ENCODE data around the gene ANKK1.

ANKK1 gene

DNA sequence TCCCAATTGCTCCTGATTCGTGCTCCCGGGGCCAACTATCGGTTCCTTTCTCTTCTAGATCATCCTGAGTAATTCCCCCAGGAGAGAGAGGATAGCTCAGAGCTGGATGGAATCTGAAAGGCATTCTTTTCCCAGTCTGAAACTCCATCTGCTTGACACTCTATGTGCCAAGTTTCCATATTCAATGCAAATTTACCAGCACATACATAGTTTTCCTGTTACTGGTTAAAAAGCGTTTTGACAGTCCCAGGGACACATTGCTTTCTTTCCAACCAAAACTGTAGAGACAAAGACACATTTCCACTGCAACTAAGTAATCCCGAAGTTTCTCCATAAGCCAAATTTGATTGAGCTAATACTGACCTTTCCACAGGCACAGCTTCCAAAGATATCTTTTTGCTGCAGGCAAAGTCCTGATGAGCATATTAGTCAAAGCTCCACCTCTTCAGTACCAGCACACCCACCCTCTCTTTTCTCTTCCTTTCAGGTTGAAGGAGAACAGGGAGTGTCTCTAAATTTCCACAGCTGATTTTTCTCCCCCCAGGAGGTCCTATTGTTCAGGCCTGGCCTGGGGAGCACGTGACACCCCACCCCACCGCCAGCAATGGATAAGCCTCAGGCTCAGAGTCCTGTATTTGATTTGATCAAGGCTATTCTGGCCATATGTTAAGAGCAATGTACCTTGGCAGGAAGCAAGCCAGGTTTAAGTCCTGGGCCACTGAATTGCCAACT lies 9.7 kb upstream of the ANKK1 start:
- DNase-seq = no peak

DNA sequence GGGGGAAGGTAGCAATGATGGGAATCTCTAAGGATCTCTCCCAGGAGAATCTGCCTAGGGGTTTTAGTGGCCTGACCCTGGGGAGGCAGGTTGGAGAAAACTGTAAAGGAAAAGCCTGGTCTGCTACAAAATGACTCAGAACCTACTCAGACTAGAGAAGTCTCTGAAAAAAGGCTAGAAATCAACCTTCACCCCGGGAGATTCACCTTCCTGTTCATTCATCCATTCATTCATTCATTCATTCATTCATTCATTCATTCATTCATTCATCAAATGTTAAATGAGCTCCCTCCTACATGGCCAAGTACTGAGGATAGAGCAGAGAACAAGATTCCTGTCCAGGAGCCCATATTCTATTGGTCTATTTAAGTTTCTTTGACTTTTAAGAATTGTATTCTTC lies 8.9 kb upstream of the ANKK1 start:
- no peak for DNase-seq

DNA sequence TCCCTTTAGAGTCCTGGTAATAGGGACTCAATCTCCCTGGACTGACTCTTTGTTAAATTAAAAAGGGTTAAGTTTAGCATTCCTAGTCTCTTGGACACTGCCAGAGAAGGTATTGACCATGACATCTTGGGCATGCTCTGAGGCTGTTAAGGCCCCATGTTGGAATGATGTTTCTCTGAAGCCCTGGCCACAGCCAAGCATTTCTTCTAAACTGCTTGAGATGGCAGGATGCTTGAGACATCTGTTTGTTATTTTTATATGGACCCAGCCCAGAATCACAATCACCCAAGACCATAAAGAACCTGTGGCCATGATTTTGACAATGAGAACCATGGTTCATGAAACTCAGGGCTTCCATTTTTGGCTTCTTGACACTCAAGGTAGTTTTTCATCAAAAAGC lies 5.5 kb upstream of the ANKK1 start:
- no peak for DNase-seq

DNA sequence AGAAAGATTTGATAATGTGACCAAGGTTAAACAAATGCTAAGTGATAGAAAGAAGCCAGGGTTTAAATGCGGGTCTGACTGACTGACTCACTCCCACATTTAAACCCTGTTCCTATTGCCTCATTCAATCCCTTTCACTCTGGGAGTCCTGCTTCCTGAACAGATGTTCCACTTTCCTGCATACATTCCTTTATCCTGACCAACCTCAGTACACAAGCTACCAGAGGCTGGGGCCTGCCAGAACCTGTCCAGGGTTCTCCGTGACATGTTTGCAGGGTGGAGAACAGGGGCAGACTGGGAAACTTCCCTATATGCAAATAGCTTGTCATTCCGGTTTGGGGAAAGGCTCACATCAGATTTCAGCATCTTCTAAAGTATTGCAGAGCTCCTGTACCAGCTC lies 3.0 kb upstream of the ANKK1 start:
- no peak for DNase-seq

DNA sequence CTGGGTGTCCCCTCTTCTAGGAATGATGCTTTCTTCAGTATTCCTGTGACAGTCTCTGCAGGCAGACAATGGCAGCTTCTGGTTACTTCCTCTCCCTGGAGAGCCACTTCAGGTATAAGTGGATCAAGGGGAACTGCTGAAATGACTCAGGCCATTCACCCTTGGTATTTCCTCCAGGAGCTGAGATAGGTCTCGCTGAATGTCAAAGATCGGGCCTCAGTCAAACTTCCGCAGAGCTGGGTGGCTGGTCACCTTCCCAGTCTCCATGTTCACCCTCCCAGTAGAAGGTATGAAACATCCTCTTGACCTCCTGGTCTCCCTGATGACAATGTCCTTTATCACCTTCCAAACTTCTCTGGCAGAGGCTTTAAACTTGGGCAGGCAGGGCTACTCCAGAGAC lies 1.8 kb upstream of the ANKK1 start:
- DNase-seq = no peak

DNA sequence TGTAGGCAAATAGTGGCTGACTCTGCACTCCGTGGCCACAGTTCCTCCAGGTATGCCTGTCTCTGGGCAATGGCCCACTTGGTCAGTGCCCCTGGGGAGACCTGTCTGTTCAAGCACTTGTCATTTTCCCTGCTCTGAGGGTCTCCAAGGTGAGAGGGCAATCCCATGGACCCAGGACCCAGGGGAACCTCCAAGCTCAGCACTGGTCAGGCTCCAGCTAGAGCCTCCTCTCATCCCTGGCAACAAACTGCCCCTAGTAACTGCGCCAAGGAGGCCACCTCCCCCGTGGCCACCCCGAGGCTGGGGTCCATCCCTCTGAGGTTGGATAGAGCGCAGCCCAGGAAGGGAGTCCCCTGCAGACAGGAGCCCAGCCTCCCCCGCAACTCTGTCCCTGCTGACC lies 713 bp upstream of the ANKK1 start:
- DNase-seq = no peak

DNA sequence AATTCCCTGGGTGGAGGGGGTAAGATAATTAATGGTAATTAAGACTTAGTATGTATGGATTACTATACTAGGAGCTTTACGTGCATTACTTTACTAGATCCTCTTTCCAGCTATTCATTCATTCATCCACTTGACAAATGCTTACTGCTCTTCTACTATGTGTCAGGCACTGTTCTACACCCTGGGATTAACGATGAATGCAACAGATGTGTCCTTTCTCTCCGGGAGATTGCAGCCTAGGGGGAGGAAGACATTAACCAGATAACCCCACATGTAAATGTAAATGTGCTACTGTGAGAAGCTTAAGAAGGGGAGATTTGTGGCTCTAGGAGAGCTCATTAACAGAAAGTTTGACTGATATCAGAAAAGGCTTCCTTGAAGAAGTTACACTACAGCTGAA lies 1.7 kb downstream of the ANKK1 start:
- DNase-seq = no peak

DNA sequence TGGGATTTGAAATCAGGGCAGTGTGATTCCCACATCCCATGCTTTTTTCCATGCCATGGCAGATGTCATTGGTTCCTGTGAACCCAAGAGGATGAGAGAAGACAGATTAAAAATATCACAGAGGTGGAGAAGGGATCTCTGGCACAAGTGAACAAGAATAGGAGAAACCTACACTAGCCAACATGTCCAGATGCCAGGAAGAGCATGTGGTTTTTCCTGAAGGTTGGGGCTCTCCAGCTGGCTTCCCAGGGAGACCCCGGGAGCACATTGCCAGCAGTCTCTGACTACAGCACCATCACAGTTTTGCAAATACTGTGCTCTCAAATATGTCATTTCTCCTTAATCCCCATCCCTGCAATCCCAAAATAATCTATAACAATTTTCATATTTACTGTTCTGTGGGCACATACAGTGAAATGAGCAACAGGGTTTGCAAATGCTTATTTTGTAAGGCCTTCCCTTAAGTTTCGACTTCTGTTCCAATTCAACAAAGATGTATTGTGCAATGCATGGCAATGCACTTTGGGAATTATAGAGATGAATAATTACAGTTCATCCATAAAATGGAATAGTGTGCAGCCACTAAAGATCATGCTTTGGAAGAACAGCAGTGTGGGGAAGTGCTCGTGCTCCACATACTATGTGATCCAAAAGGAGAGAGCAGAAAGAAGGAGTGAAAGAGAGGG lies 4.8 kb downstream of the ANKK1 start:
- no peak for DNase-seq

DNA sequence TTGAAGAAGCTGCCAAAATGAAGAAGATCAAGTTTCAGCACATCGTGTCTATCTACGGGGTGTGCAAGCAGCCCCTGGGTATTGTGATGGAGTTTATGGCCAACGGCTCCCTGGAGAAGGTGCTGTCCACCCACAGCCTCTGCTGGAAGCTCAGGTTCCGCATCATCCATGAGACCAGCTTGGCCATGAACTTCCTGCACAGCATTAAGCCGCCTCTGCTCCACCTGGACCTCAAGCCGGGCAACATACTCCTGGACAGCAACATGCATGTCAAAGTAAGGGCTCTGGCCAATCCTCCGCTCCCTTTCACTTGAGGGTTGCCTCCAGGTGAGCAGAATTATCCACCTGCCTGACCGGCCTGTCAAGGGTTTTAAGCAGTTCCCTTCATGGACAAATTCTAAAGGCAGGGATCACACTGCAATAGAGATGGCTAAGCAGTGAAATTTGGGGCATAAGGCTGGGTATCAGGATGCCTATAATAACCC lies 6.0 kb downstream of the ANKK1 start:
- DNase-seq = no peak

DNA sequence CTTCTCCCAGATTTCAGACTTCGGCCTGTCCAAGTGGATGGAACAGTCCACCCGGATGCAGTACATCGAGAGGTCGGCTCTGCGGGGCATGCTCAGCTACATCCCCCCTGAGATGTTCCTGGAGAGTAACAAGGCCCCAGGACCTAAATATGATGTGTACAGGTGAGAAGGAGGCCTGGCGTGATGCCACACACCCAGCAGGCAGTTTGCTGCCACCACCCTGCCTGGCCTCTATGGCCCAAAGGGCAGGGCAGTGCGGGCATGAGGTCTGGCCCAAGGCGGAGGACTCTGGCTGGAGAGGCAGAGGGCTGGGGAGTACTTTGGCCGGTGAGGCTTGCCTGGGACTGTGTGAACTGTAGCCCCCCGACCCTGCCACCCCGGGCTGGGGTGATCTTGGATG lies 7.3 kb downstream of the ANKK1 start:
- DNase-seq = no peak

DNA sequence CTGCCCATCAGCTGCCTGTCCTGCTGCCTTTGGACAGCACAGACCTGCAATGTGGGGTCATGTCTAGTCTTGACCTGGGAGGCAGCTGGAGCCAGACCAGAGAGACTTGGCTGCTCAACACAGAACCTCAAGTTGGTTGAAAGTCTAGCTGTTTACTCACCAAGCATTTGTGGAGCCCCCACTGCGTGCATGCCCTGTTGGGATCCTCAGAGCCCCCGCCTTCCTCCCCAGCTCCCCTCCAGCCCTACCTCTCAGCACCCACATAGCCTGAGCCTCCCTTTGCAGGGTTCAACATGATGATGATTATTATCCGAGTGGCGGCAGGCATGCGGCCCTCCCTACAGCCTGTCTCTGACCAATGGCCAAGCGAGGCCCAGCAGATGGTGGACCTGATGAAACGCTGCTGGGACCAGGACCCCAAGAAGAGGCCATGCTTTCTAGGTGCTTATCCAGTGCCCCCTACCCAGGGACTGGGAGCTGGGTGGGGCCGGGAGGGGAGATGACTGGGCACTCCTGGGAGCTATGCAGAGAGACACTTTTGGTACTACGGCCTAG lies 8.3 kb downstream of the ANKK1 start:
- DNase-seq = no peak

DNA sequence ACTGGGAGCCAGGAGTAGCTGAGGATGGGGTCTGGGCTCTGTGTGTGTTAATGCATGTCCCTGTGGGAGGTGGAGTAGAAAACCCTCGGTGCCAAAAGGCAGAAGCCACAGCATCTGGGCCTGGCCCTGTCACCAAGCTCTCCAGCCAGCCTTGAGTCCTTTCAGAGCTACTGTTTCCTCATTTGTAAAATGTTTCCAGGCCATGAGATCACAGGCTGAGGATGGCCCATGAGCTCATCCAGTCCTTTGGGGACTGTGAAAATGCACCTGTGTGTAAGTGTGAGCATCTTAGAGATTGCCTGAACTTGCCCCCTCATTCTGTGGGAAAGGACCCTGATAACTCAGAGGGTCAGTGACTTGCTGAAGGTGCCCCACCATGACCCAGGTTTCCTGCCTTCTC lies 9.1 kb downstream of the ANKK1 start:
- no peak for DNase-seq

DNA sequence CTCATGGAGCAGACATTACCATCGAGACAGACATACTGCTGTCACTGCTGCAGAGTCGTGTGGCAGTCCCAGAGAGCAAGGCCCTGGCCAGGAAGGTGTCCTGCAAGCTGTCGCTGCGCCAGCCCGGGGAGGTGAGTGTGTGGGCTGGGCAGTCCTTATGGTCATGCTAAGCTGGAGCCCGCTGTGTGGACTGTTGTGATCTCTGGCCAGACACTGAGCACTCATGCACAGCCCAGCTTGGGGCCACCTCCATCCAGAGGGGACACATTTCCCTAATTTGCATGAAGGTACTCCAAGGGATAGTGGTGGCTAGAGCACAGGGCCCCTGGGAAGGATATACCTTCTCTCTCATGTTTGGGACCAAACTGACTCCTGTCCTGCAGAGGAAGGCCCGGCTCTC lies 9.6 kb downstream of the ANKK1 start:
- DNase-seq = no peak

DNA sequence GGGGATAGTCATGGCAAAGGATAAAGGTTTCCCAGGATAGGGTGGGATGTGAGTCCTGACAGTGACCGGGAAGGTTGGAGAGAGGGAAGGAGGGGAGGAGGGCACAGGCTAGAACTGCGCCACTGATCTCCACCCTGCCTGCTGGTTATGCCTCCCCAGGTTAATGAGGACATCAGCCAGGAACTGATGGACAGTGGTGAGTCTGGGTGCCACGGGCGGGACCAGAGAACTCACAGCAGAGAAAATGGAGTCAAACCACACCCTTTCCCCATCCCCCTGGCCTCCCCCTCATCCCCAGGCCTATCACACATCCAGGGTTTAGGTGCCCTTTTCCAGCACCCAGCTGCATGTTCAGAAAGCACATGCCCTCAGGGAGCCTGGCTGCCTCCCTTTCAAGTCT lies 10.2 kb downstream of the ANKK1 start:
- no peak for DNase-seq

DNA sequence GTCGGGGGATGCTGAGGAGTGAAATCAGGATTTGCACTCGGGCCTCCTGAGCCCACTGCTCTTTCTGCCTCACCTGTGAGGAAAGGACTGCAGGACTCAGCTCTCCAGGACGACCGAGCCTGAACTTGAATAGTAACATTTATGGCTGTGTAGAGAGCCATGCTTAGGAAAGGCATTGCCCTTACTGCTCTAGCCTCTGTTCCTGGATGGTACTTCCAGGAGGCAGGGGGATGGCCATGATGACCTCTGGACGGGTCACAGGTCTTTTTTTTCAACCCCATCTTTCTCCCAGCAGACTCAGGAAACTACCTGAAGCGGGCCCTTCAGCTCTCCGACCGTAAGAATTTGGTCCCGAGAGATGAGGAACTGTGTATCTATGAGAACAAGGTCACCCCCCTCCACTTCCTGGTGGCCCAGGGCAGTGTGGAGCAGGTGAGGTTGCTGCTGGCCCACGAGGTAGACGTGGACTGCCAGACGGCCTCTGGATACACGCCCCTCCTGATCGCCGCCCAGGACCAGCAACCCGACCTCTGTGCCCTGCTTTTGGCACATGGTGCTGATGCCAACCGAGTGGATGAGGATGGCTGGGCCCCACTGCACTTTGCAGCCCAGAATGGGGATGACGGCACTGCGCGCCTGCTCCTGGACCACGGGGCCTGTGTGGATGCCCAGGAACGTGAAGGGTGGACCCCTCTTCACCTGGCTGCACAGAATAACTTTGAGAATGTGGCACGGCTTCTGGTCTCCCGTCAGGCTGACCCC lies 11.3 kb downstream of the ANKK1 start:
- no peak for DNase-seq

DNA sequence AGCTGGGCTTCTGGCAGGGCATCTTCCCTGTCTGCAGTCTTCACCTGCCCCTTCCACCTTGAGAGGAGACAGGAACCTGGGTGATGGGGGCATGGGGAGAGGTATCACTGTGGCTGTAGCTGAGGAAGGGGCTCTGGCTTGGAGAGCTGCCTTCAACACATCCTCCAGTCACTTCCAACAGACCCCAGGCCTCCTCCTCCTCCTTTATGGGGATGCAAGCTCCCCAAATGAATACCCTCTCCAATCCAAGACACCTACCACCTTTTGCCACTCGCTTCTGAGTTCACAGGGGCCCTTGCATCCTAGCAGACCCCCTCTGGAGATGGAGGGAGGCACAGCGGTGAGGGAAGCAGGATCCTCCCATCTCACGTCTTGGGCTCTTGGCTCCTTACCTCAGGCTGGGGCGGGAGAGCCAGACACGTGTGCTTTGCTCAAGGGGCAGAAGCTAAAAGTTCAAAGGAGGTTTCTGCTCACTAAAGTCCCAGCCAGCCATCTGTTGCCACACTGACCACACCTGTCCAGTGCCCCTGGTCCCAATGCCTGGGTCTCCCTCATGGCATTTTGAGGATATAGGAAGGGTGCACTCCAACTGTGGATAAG lies 13.2 kb downstream of the ANKK1 start:
- DNase-seq = no peak

DNA sequence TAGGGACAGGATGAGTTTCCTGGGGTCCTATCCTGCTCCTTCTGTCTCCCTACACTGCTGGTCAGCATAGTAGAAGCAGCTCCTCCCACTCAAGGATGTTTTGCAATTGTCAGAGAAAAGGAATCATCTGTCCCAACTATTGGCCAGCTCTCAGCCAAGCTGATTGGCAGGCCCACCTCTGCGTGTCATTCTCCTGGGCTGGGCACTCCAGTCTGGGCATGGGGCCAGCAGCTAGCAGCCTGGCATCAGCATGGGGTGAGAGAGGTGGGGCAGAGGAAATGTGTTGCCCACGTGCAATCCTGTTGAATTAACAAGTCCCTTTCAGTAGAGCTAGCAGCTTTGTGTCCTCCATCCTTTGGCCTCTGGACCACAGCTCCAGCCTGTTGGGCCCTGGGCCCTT lies 14.1 kb downstream of the ANKK1 start:
- no peak for DNase-seq

DNA sequence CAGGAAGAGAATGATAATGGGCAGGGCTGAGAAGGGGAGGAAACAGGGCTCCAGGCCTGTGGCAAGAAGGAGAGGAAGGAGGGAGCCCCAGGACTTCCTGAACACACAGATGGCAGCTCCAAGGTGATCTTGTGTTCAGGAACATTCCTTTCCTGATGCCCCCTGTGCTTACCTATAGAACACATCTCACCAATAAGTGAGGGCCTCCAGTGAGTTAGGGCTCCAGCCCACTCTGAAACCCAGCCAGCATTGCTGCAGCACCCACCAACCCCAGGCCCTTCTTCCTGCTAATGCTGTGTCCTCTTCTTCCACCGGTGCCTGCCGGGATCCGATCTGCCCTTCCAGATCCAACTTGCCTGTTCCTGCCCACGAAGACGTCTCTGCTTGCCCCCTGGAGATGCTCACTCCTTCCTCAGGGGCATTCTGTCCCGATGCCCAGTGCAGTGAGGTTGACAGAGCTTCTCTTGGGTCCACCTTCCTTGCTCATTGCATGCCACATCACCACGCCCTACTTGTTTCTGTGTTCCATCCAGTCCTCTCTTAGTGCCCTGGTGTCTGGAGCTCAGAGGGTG lies 17.4 kb downstream of the ANKK1 start:
- no peak for DNase-seq

DNA sequence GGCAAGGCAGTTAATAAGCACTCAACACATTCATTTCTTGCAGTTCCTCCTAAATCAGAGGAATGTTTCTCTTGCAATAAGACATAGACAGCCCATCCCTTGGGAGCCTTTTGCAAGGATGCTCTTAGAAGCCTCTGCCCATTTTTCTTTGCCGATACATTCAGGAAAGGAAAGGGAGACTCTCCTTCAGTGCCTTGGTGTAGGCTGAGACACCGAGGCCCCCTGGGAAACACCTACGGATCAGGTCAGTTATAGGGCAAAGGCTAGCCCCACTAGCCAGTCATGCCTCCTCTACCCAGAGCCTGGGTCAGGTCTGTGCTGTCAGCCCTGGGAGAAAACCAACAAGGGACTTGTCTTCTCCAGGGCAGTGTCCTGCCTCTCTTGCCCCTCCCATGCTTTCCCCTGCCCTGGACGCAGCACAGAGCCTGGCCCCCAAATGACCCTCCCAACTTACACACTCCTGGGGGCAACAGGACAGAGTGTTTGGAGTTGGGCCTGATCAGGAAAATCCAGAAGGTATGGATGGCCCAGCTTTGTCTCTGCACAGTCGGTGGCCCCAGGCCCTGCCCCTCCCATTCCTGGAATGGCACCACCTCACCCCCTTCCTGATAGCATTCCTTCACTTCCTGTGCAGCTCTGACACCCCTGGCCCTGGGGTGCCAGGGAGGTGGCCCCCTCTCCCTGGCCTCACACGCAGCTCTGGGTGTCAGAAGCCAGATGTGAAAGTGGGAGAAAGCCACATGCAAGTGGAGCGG lies 18.3 kb downstream of the ANKK1 start:
- no peak for DNase-seq

DNA sequence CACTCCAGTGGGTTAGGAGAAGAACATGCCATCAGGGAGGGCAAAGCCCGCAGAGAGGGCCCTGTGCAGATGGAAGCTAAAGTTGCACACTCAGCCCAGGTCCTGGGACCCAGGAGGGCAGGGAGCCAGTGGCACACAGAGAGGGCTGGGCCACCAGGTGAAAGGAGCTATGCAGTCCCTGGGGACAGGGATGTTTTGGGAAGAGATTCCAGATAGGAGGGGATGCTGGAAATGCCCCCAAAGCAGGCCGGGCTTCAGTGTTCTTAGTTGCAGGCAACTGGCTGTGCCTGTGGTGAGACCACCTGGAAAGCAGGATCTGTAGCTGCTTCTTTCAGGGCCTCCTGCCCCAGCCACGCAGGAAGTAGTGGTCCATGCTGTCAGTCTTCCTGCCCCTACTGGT lies 19.6 kb downstream of the ANKK1 start:
- DNase-seq = no peak

DNA sequence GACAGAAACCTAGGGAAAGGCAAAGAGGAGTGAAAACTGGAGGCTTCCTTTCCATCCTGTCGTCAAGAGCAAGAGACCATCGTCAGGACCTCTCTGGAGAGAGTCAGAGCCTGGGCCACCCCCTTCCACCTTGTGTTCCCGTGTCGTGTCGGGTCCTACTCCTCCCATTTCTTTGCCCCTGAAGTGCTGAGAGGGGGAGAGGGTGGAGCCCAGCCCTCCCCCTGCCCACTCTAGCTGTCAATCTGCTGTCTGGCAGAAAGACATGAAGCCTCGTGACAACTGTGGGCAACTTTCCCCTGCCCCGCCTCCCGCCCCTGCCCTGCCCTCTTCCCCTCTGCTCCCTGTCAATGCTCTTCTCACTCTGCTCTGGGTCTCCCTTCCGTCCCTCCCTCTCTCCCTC lies 20.6 kb downstream of the ANKK1 start:
- no peak for DNase-seq

DNA sequence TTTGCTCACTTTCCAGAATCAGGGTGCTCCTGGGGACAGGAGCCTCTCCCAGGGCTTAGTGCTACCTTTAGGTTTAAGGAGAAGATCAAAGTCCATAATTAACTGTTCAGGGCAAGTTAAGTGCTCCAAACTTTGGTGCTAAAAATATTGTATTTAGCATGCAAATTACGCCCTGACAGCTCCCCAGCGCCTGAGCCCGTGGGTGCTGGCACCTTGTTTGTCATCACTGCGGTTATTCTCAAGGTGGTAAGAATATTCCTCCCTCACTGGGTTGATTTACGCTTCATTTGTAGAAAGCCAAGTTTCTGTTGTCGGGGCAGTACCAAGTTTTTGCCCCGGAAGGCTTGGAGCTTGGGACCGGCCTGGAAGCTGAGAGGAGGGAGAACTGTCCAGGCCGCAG lies 21.3 kb downstream of the ANKK1 start:
- no peak for DNase-seq
